ENCODE data around the gene LBX2. TPM values are rescaled to one million over a fixed set of nuclear protein-coding genes. Genes with fewer than 3 reads are reported as not detected.

The LBX2 gene
- 2.5 and 4.3 TPM in 2 replicates for total RNA-seq

GRCh38 chr2:74499267-74499939 lies at the start of gene LBX2:
Gene LBX2, minus strand, starts transcription at chr2:74499603. Its CDS starts 66 bp downstream, at chr2:74499537.

DNA sequence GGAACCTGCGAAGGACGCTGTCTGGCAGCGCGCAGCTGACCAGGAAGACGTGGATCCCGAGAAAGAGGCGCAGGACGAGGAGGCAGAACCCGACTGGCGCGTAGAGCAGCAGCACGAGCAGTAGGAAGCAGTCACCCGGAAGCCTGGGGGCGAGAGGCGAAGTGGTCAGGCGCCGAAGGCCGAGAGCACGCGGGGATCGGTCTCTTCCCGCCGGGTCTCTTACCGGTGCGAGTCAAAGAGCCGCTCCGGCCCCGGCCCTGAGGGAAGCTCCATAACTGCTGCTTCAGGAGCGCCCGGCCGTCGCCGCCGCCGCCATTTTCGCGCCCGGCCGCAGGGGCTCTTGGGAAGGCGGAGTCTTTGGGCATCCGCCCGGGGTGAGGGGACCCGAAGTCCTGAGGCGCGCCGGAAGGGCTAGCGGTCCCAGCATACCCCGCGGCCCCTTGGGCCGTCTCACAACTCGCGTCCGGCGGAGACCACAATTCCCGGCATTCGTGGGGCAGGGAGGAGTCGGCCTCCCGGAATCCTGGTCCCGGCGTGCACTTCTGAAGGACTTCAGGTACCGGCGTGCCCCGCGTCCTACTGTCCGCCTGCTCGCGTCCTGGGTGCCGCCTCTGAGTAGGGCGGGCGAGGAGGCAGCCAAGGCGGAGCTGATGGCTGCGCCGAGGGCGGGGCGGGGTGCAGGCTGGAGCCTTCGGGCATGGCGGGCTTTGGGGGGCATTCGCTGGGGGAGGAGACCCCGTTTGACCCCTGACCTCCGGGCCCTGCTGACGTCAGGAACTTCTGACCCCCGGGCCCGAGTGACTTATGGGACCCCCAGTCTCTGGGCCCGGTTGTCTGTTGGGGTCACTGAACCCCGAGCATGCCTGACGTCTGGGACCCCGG lies 30.2 kb upstream of the LBX2 start, which contains the start of the genes AUP1 and HTRA2:
AUP1 (minus strand) TSS at position 350 of the 882 bp plus-strand sequence; CDS start at position 273, 77 bp downstream.
HTRA2 (plus strand) TSS at position 577 of the 882 bp plus-strand sequence; CDS start at position 651, 74 bp downstream.

GRCh38 chr2:74525717-74526648 lies 26.6 kb upstream of the LBX2 start, which contains the start of gene DQX1:
Gene DQX1, minus strand, starts transcription at chr2:74526231. Its CDS starts 502 bp downstream, at chr2:74525729.

GRCh38 chr2:74514368-74515270 lies 15.2 kb upstream of the LBX2 start, which contains the start of gene TLX2:
Gene TLX2, plus strand, starts transcription at chr2:74514450. Its CDS starts 357 bp downstream, at chr2:74514807.

GRCh38 chr2:74507145-74507925 lies 7.9 kb upstream of the LBX2 start, which contains the start of gene PCGF1:
Gene PCGF1, minus strand, starts transcription at chr2:74507695. Its CDS starts 27 bp downstream, at chr2:74507668.

GRCh38 chr2:74482801-74483674 lies 16.4 kb downstream of the LBX2 start, which contains the start of the genes CCDC142 and TTC31:
Gene CCDC142, minus strand, starts transcription at chr2:74482998. Its CDS starts 161 bp downstream, at chr2:74482837.
Gene TTC31, plus strand, starts transcription at chr2:74483081. Its CDS starts 15 bp downstream, at chr2:74483096.

DNA sequence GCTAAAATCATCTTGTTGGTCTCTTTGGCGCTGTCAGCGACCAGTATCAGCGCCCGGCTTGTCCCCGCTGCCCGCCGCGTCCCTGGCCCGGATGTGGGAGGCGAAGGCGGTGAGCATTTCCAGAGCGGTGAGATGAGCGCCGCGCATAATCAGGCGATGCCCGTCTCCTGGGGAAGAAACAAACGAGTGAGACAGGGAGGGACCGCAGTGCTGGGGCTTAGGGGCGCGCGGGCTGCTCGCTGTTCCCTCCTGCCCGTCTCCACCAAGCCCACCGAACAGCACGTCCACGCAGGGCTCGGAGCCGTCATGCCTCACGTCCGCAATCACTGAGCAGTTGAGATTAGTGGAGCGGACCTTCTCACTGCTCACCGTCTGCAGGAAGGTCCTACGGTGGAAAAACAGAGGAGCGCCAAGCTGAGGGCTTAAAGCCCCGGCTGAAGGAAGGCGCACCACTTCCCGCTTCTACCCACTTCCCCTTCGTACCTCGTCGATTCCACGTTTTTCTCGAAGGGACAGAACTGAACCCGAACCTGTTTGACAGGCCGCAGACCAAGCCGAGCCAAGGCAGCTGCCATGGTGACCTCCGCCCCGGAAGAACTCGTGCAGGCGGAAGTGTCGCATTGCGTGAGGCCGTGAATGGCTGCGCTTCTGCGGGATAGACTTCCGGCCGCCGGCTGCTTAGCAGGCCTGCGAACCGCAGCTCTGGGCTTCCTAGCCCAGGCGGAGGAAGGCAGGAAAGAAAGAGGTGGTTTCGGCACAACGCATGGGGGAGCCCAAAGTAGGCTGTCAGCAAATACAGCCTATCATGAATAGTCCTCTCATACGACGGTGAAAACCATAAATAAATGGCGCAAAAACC lies 27.1 kb downstream of the LBX2 start, which contains the start of gene MRPL53:
MRPL53 (minus strand) TSS at position 595 of the 859 bp plus-strand sequence; CDS start at position 575, 20 bp downstream.

DNA sequence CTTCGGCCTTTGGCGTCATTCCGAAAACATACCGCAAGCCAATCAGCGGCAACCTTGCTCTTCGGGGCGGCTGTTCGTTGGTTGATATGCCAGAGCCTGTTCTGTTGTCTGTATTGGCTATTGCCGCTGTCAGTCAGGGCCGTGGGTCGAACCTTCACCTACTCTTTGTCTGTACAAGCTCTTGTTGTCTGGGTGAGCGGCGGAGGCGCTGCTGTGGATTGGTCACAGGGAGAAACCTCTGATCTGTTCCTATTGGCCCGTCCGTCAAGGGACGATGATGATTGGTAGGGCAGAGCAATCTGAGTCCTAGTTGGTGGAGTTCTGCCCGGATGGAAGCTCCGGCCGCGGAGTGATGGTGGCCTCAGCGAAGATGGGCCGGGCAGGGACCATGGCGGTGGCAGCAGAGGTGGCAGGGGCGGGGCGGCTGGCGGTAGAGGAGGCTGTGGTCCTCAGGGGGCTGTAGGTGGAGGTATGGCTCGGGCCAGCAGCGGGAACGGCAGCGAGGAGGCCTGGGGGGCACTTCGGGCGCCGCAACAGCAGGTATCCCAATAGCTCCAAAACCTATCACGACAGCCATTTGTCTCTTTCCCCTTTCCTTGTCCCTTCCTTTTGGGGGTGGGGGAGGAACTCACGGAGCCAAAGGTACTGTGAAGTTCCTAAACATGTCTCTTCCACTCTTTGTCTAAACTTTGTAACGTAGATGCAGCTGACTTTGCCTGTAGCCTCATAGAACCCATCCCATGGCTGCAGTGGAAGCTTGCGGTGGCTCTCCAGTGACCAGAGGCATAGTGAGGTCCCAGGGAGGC lies 41.1 kb downstream of the LBX2 start, which contains the start of gene WBP1:
WBP1 (plus strand) TSS at position 307 of the 806 bp plus-strand sequence; CDS start at position 472, 165 bp downstream.

DNA sequence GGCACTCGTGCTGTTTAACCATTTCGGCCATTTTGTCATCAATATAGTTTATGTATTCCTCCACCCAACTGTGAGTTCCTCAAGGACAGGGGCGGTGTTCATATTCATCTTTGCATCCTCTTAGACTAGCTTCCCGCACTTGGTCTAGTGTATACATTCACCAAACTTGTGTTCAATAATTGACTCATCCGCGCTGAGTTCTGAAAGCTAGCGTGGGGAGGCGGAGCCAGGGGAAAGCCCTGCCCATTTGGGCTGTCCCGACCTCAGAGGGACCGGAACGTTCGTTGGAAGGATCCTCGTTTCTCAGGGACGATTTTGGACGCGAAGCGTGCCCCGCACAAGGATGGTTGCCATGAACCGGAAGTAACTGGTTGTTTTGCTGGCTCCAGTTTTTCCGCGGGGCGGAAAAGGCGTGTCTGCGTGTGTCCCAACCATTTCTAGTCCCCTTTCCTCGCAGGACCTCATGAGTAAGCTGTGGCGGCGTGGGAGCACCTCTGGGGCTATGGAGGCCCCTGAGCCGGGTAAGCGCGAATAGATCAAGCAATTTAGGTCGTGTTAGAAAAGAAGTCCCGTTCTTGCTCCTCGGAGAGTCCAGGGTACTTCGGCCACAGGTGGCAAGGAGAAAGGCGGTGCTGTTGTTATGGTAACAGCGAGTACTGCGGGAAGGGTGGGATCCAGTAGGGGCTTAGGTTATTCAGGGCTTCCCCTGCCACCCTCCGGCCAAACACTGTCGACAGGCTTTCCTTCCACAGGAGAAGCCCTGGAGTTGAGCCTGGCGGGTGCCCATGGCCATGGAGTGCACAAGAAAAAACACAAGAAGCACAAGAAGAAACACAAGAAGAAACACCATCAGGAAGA lies 44.5 kb downstream of the LBX2 start, which contains the start of gene INO80B:
INO80B (plus strand) TSS at position 434 of the 858 bp plus-strand sequence; CDS start at position 464, 30 bp downstream.

Other genes with a start within 250 kb of the LBX2 start
- 0.05 and 0.07 TPM in 2 replicates for gene SLC4A5, start 156.2 kb downstream of the LBX2 start, total RNA-seq
- 125 and 128 TPM in 2 replicates for gene DCTN1, start 119.3 kb downstream of the LBX2 start, total RNA-seq
- 0.59 and 0.67 TPM in 2 replicates for gene C2orf81, start 78.0 kb downstream of the LBX2 start, total RNA-seq
- gene WDR54, start 77.9 kb downstream of the LBX2 start, total RNA-seq = 27.2 and 30.3 TPM in 2 replicates
- gene RTKN, start 57.7 kb downstream of the LBX2 start, total RNA-seq = 3.2 and 5.6 TPM in 2 replicates
- gene INO80B, start 44.5 kb downstream of the LBX2 start, total RNA-seq = 16.2 and 17.2 TPM in 2 replicates
- gene WBP1, start 41.2 kb downstream of the LBX2 start, total RNA-seq = 36.2 and 43.0 TPM in 2 replicates
- 67.8 and 75.5 TPM in 2 replicates for gene MOGS, start 34.2 kb downstream of the LBX2 start, total RNA-seq
- gene MRPL53, start 26.9 kb downstream of the LBX2 start, total RNA-seq = 23.0 and 63.2 TPM in 2 replicates
- 9.8 and 9.9 TPM in 2 replicates for gene CCDC142, start 16.6 kb downstream of the LBX2 start, total RNA-seq
- 15.8 and 22.0 TPM in 2 replicates for gene TTC31, start 16.5 kb downstream of the LBX2 start, total RNA-seq
- gene PCGF1, start 8.1 kb upstream of the LBX2 start, total RNA-seq = 5.1 and 6.2 TPM in 2 replicates
- gene TLX2, start 14.8 kb upstream of the LBX2 start, total RNA-seq = not detected in 2 replicates
- not detected in 2 replicates for gene DQX1, start 26.6 kb upstream of the LBX2 start, total RNA-seq
- gene AUP1, start 30.1 kb upstream of the LBX2 start, total RNA-seq = 111 and 134 TPM in 2 replicates
- gene HTRA2, start 30.3 kb upstream of the LBX2 start, total RNA-seq = 23.4 and 28.8 TPM in 2 replicates
- gene LOXL3, start 54.3 kb upstream of the LBX2 start, total RNA-seq = 0.27 and 0.94 TPM in 2 replicates
- gene DOK1, start 55.1 kb upstream of the LBX2 start, total RNA-seq = 19.9 and 23.2 TPM in 2 replicates
- gene M1AP, start 148.7 kb upstream of the LBX2 start, total RNA-seq = not detected in 2 replicates
- gene SEMA4F, start 154.6 kb upstream of the LBX2 start, total RNA-seq = 3.7 and 5.0 TPM in 2 replicates

Data from mammary microvascular endothelial cell (primary cell).